WTC11 (cell line): ENCODE data around the gene TYROBP. TPM values are rescaled to one million over a fixed set of nuclear protein-coding genes. Genes with fewer than 3 reads are reported as not detected.

ENCODE experiments used
- ATAC-seq: fragments of 200-7000 bp; cut with Tn5 transposase; 2 replicates; pipeline ENCODE4 v1.10.0; 2021; ENCODE audit warnings: mild to moderate bottlenecking, moderate library complexity
- CTCF ChIA-PET: fragments of 300-600 bp; sonication (Branson Sonifier 250); formaldehyde crosslinking; loops from one replicate; lab custom pipeline; 2021; ENCODE audit warnings: antibody characterized with exemption; lab: Charles Lee
- POLR2A ChIA-PET: fragments of 350-600 bp; sonication (Branson Sonifier 250); formaldehyde crosslinking; loops from one replicate; lab custom pipeline; 2021; ENCODE audit warnings: antibody characterized with exemption; lab: Charles Lee
- DNase-seq: peaks from one replicate; pipeline ENCODE4 v3.0.0; 2021; ENCODE audit warnings: low spot score
- H3K27ac Mint-ChIP-seq: 2 replicates; pipeline ENCODE4 v1.8.0; 2021; ENCODE audit warnings: mixed read lengths
- H3K27me3 Mint-ChIP-seq: 2 replicates; pipeline ENCODE4 v1.8.0; 2021; ENCODE audit warnings: low read depth, mild to moderate bottlenecking, moderate library complexity, mixed read lengths
- H3K36me3 Mint-ChIP-seq: 2 replicates; pipeline ENCODE4 v1.8.0; 2021; ENCODE audit warnings: mixed read lengths
- H3K4me1 Mint-ChIP-seq: 2 replicates; pipeline ENCODE4 v1.8.0; 2022; ENCODE audit warnings: mixed read lengths
- H3K4me3 Mint-ChIP-seq: 2 replicates; pipeline ENCODE4 v1.8.0; 2021; ENCODE audit warnings: mild to moderate bottlenecking, moderate library complexity, mixed read lengths
- H3K9me3 Mint-ChIP-seq: 2 replicates; pipeline ENCODE4 v1.8.0; 2021; ENCODE audit warnings: mixed read lengths
- ATF1 ChIP-seq: sonication (generic); formaldehyde crosslinking; IDR thresholded peaks from 2 replicates; pipeline ENCODE4 v1.8.1; 2023; ENCODE audit warnings: mild to moderate bottlenecking, moderate library complexity, missing genetic modification reagents
- ATF6 ChIP-seq: sonication (generic); formaldehyde crosslinking; IDR thresholded peaks from 2 replicates; pipeline ENCODE4 v1.8.1; 2023; ENCODE audit warnings: mild to moderate bottlenecking, missing genetic modification reagents
- CBFB ChIP-seq: sonication (generic); formaldehyde crosslinking; IDR thresholded peaks from 2 replicates; pipeline ENCODE4 v1.8.1; 2022; ENCODE audit warnings: mild to moderate bottlenecking, low read depth, missing genetic modification reagents
- E2F1 ChIP-seq: sonication (generic); formaldehyde crosslinking; IDR thresholded peaks from 2 replicates; pipeline ENCODE4 v1.8.0; 2022; ENCODE audit warnings: mild to moderate bottlenecking, missing genetic modification reagents
- ELF4 ChIP-seq: sonication (generic); formaldehyde crosslinking; IDR thresholded peaks from 2 replicates; pipeline ENCODE4 v1.8.1; 2022; ENCODE audit warnings: low read depth, mild to moderate bottlenecking, moderate library complexity, missing genetic modification reagents
- EMX1 ChIP-seq: fragments of 250-450 bp; sonication (Bioruptor Pico); IDR thresholded peaks from 2 replicates; pipeline ENCODE4 v1.8.0; 2021; ENCODE audit warnings: mild to moderate bottlenecking
- ERG ChIP-seq: fragments of 250-450 bp; sonication (Bioruptor Pico); IDR thresholded peaks from 2 replicates; pipeline ENCODE4 v1.8.0; 2021; ENCODE audit warnings: mild to moderate bottlenecking
- ESRRA ChIP-seq: sonication (generic); formaldehyde crosslinking; IDR thresholded peaks from 2 replicates; pipeline ENCODE4 v1.8.1; 2022; ENCODE audit warnings: mild to moderate bottlenecking, missing genetic modification reagents, borderline replicate concordance
- FOXP1 ChIP-seq: sonication (generic); formaldehyde crosslinking; IDR thresholded peaks from 2 replicates; pipeline ENCODE4 v1.8.0; 2022; ENCODE audit warnings: missing genetic modification reagents, mild to moderate bottlenecking, moderate library complexity, borderline replicate concordance
- GABPB1 ChIP-seq: sonication (generic); formaldehyde crosslinking; IDR thresholded peaks from 2 replicates; pipeline ENCODE4 v1.8.1; 2023; ENCODE audit warnings: mild to moderate bottlenecking, missing genetic modification reagents
- HMGA2 ChIP-seq: fragments of 250-450 bp; sonication (Bioruptor Pico); IDR thresholded peaks from 2 replicates; pipeline ENCODE4 v1.4.0; 2021; ENCODE audit warnings: mild to moderate bottlenecking, moderate library complexity
- IRF2 ChIP-seq: sonication (generic); formaldehyde crosslinking; IDR thresholded peaks from 2 replicates; pipeline ENCODE4 v1.8.0; 2022; ENCODE audit warnings: low read depth, missing genetic modification reagents, borderline replicate concordance
- JUN ChIP-seq: sonication (generic); formaldehyde crosslinking; IDR thresholded peaks from 2 replicates; pipeline ENCODE4 v1.8.0; 2023; ENCODE audit warnings: mild to moderate bottlenecking, missing genetic modification reagents
- MYBL2 ChIP-seq: sonication (generic); formaldehyde crosslinking; IDR thresholded peaks from 2 replicates; pipeline ENCODE4 v1.8.1; 2023; ENCODE audit warnings: mild to moderate bottlenecking, moderate library complexity, missing genetic modification reagents
- NR3C1 ChIP-seq: sonication (generic); formaldehyde crosslinking; conservative IDR thresholded peaks from 2 replicates; pipeline ENCODE4 v1.8.1; 2023; ENCODE audit warnings: low read depth, mild to moderate bottlenecking, missing genetic modification reagents
- USF2 ChIP-seq: sonication (generic); formaldehyde crosslinking; IDR thresholded peaks from 2 replicates; pipeline ENCODE4 v1.8.1; 2023; ENCODE audit warnings: mild to moderate bottlenecking, missing genetic modification reagents, moderate library complexity
- ZNF416 ChIP-seq: fragments of 250-450 bp; sonication (Bioruptor Pico); IDR thresholded peaks from 2 replicates; pipeline ENCODE4 v1.9.0; 2021; ENCODE audit warnings: mild to moderate bottlenecking, inconsistent platforms
- ZNF425 ChIP-seq: fragments of 250-450 bp; sonication (Bioruptor Pico); conservative IDR thresholded peaks from 2 replicates; pipeline ENCODE4 v1.9.0; 2021; ENCODE audit warnings: mild to moderate bottlenecking
- ZNF512 ChIP-seq: sonication (generic); formaldehyde crosslinking; IDR thresholded peaks from 2 replicates; pipeline ENCODE4 v1.8.1; 2022; ENCODE audit warnings: missing genetic modification reagents, borderline replicate concordance
- ZNF671 ChIP-seq: fragments of 250-450 bp; sonication (Bioruptor Pico); IDR thresholded peaks from 2 replicates; pipeline ENCODE4 v1.8.0; 2021; ENCODE audit warnings: mild to moderate bottlenecking
- ZSCAN18 ChIP-seq: fragments of 250-450 bp; sonication (Bioruptor Pico); IDR thresholded peaks from 2 replicates; pipeline ENCODE4 v2.1.2; 2022; ENCODE audit warnings: mild to moderate bottlenecking, moderate library complexity
- total RNA-seq: library from RNA; stranded (reverse); gene quantifications from 3 replicates; pipeline ENCODE4 v1.2.3, GENCODE V29; 2021

Gene TYROBP
- total RNA-seq, 1 experiment from 2014 or later, result 0.46 TPM

- peaks cover 34% of the 10 kb centered on the region for H3K27me3 Mint-ChIP-seq
- POLR2A ChIA-PET, result interaction anchor here (0.7 kb wide), 1 partner anchor 36 kb away, joined by 3 read pairs; no protein-coding TSS in a partner anchor
- no peak for TF ChIP-seq HMGA2 (CRISPR knock-in tag)
- TF ChIP-seq E2F1 (CRISPR knock-in tag), result no peak
- TF ChIP-seq ZNF416 (CRISPR knock-in tag), result no peak
- no peak for TF ChIP-seq ELF4
- TF ChIP-seq ATF6 (CRISPR knock-in tag), result no peak
- no peak for TF ChIP-seq CBFB (CRISPR knock-in tag)
- no peak for TF ChIP-seq USF2 (CRISPR knock-in tag)
- no peak for TF ChIP-seq GABPB1
- TF ChIP-seq IRF2, result no peak
- no peak for TF ChIP-seq ERG (CRISPR knock-in tag)
- H3K4me3 Mint-ChIP-seq, result no peak overlapping the region
- DNase-seq (no peak), ATAC-seq (no peak)
- H3K36me3 Mint-ChIP-seq, result no peaks in the 10 kb centered on the region
- CTCF ChIA-PET, result interaction anchor here (0.8 to 3.7 kb wide), 8 partner anchors 8 to 182 kb away, joined by 3 to 22 read pairs (median 4); partner anchors contain the start of gene THAP8
- H3K9me3 Mint-ChIP-seq, result no peaks in the 10 kb centered on the region
- H3K4me1 Mint-ChIP-seq, result peaks cover 26% of the 10 kb centered on the region
- H3K27ac Mint-ChIP-seq, result no peak overlapping the region
Observed at GRCh38 chr19:35871611-35872010, 36.5 kb downstream of the TYROBP start.

- Mint-ChIP-seq H3K9me3 (no peaks in the 10 kb centered on the region), H3K36me3 (no peaks in the 10 kb centered on the region), H3K27me3 (peaks cover 35% of the 10 kb centered on the region), H3K4me3 (peak overlapping the region; percentile 86), H3K27ac (no peak overlapping the region), H3K4me1 (peaks cover 26% of the 10 kb centered on the region)
- peak; percentile 53 for DNase-seq
- ChIA-PET CTCF (interaction anchor here (1.0 to 3.7 kb wide), 21 partner anchors 9 to 313 kb away, joined by 3 to 25 read pairs (median 4); partner anchors contain the start of genes KIRREL2, LIN37, PSENEN and THAP8), POLR2A (interaction anchor here (0.7 to 3.0 kb wide), 4 partner anchors 9 to 183 kb away, joined by 3 to 15 read pairs (median 6); partner anchors contain the start of genes KIRREL2 and THAP8)
- TF ChIP-seq ATF1, result no peak
- no peak for TF ChIP-seq JUN (CRISPR knock-in tag)
- no peak for TF ChIP-seq FOXP1 (CRISPR knock-in tag)
- TF ChIP-seq EMX1 (CRISPR knock-in tag), result no peak
- no peak for TF ChIP-seq NR3C1 (CRISPR knock-in tag)
- TF ChIP-seq CBFB (CRISPR knock-in tag), result no peak
- no peak for TF ChIP-seq ZSCAN18 (CRISPR knock-in tag)
- TF ChIP-seq USF2 (CRISPR knock-in tag), result no peak
- no peak for TF ChIP-seq ESRRA (CRISPR knock-in tag)
- no peak for TF ChIP-seq GABPB1
- no peak for TF ChIP-seq ZNF425 (CRISPR knock-in tag)
- TF ChIP-seq ZNF671 (CRISPR knock-in tag), result no peak
- no peak for TF ChIP-seq MYBL2
- TF ChIP-seq ZNF512, result no peak
- no peak for ATAC-seq
Observed at GRCh38 chr19:35870798-35871197, 37.3 kb downstream of the TYROBP start.
